Liver (tissue), 9 donors: ENCODE results near the gene DPAGT1. TPM values are rescaled to one million over a fixed set of nuclear protein-coding genes. Genes with fewer than 3 reads are reported as not detected.

ENCODE experiments used
- DNase-seq: peaks from one replicate; pipeline ENCODE4 v3.0.0-alpha.2; 2017; ENCODE audit warnings: low spot score
- H3K27ac ChIP-seq, 2 donors: one replicate each; pipeline ENCODE4 v1.7.0; 2013; ENCODE audit warnings: inconsistent platforms in 2 of 2, low read length in 2 of 2, control low read depth in 1 of 2, low read depth in 1 of 2, mild to moderate bottlenecking in 1 of 2
- H3K27me3 ChIP-seq, 4 donors: one replicate each; pipeline versions ENCODE4 v1.6.1 to v1.7.0; 2013; ENCODE audit warnings: low read length in 3 of 4, inconsistent platforms in 1 of 4, mild to moderate bottlenecking in 1 of 4, moderate library complexity in 1 of 4; ENCODE audit not compliant: control insufficient read depth in 4 of 4, insufficient read depth in 4 of 4
- H3K36me3 ChIP-seq, 4 donors: one replicate each; pipeline versions ENCODE4 v1.6.1 to v1.7.0; 2013; ENCODE audit warnings: low read length in 3 of 4, mild to moderate bottlenecking in 3 of 4, low read depth in 1 of 4, moderate library complexity in 1 of 4; ENCODE audit not compliant: control insufficient read depth in 4 of 4, insufficient read depth in 3 of 4
- H3K4me1 ChIP-seq, 4 donors: one replicate each; pipeline versions ENCODE4 v1.6.1 to v1.7.0; 2013; ENCODE audit warnings: low read length in 3 of 4, mild to moderate bottlenecking in 3 of 4, moderate library complexity in 1 of 4; ENCODE audit not compliant: control insufficient read depth in 4 of 4, insufficient read depth in 4 of 4
- H3K4me3 ChIP-seq, 3 donors: one replicate each; pipeline versions ENCODE4 v1.6.1 to v1.7.0; 2013; ENCODE audit warnings: low read length in 3 of 3, control low read depth in 1 of 3, low read depth in 1 of 3, mild to moderate bottlenecking in 1 of 3
- H3K9ac ChIP-seq, 2 donors: one replicate each; pipeline ENCODE4 v1.7.0; 2013; ENCODE audit warnings: low read length in 2 of 2, mild to moderate bottlenecking in 2 of 2, moderate library complexity in 2 of 2, control low read depth in 1 of 2, low read depth in 1 of 2
- H3K9me3 ChIP-seq, 4 donors: one replicate each; pipeline versions ENCODE4 v1.6.1 to v1.7.0; 2013; ENCODE audit warnings: low read length in 3 of 4; ENCODE audit not compliant: control insufficient read depth in 4 of 4
- ATF3 ChIP-seq: IDR thresholded peaks from 2 replicates; pipeline ENCODE4 v1.6.1; 2016; ENCODE audit warnings: antibody characterized with exemption
- CTCF ChIP-seq: fragments of 150-350 bp; IDR thresholded peaks from 2 replicates; pipeline ENCODE4 v1.5.1; 2017; ENCODE audit warnings: improper control_type of control experiment, low read depth, low read length; ENCODE audit not compliant: missing input control
- FOXA1 ChIP-seq: IDR thresholded peaks from 2 replicates; pipeline ENCODE4 v1.6.1; 2016; ENCODE audit warnings: antibody characterized with exemption
- FOXA2 ChIP-seq: IDR thresholded peaks from 2 replicates; pipeline ENCODE4 v1.6.1; 2016; ENCODE audit warnings: antibody characterized with exemption
- GABPA ChIP-seq, 2 donors: IDR thresholded peaks in 1 of 2; conservative IDR thresholded peaks in 1 of 2; 2 replicates each; pipeline ENCODE4 v1.6.1; 2016; ENCODE audit warnings: antibody characterized with exemption in 2 of 2, mild to moderate bottlenecking in 1 of 2, moderate library complexity in 1 of 2
- HNF4G ChIP-seq: IDR thresholded peaks from 2 replicates; pipeline ENCODE4 v1.6.1; 2016; ENCODE audit warnings: antibody characterized with exemption
- JUND ChIP-seq, 2 donors: IDR thresholded peaks; 2 replicates each; pipeline ENCODE4 v1.6.1; 2016; ENCODE audit warnings: antibody characterized with exemption in 2 of 2
- MAX ChIP-seq: IDR thresholded peaks from 2 replicates; pipeline ENCODE4 v1.6.1; 2016; ENCODE audit warnings: antibody characterized with exemption
- RAD21 ChIP-seq, 2 donors: IDR thresholded peaks; 2 replicates each; pipeline ENCODE4 v1.6.1; 2016; ENCODE audit warnings: antibody characterized with exemption in 2 of 2, mild to moderate bottlenecking in 2 of 2
- REST ChIP-seq: IDR thresholded peaks from 2 replicates; pipeline ENCODE4 v1.6.1; 2016; ENCODE audit warnings: antibody characterized with exemption, mild to moderate bottlenecking
- RXRA ChIP-seq, 2 donors: IDR thresholded peaks; 2 replicates each; pipeline ENCODE4 v1.6.1; 2017 to 2018; ENCODE audit warnings: antibody characterized with exemption in 2 of 2, mild to moderate bottlenecking in 1 of 2
- SP1 ChIP-seq: IDR thresholded peaks from 2 replicates; pipeline ENCODE4 v1.6.1; 2018; ENCODE audit warnings: antibody characterized with exemption, mild to moderate bottlenecking
- TAF1 ChIP-seq: conservative IDR thresholded peaks from 2 replicates; pipeline ENCODE4 v1.6.1; 2016; ENCODE audit warnings: antibody characterized with exemption, mild to moderate bottlenecking
- YY1 ChIP-seq: IDR thresholded peaks from 2 replicates; pipeline ENCODE4 v1.6.1; 2016; ENCODE audit warnings: antibody characterized with exemption, mild to moderate bottlenecking
- ZBTB33 ChIP-seq: IDR thresholded peaks from 2 replicates; pipeline ENCODE4 v1.6.1; 2016; ENCODE audit warnings: antibody characterized with exemption
- WGBS: extraction: QIAGEN DNeasy Blood & Tissue Kit; methylation state at CpG from one replicate; pipeline ENCODE4 v1.1.7; 2013; 5-methylcytosine and 5-hydroxymethylcytosine counted together
- polyA plus RNA-seq, 2 donors: library from polyadenylated mRNA; stranded (reverse) in 1 of 2; unstranded in 1 of 2; fragments of 200-250 nt in 1 of 2; fragments of >200 nt in 1 of 2; fragmentation: Nextera tagmentation in 1 of 2; extraction: Ambion mirVana in 1 of 2; gene quantifications; one replicate each; pipeline versions ENCODE4 v1.2.1 to v1.2.3, GENCODE V29; 2013 to 2015
- total RNA-seq, 2 donors: library from RNA; depleted of rRNA; stranded (reverse); fragments of >200 nt; gene quantifications; one replicate each; pipeline ENCODE4 v1.2.3, GENCODE V29; 2014
- donor health status: healthy.
- donor health status: healthy.
- donor health status: healthy.
- donor health status: healthy.
- donor health status: healthy.

DPAGT1 gene
- total and polyA plus RNA-seq, 4 donors = 12.8 to 48.0 (median 37.4) TPM

- TF ChIP-seq YY1 (no peak), SP1 (no peak), ZBTB33 (no peak), REST (no peak), HNF4G (no peak), RXRA (IDR thresholded peaks at IDR 0.05) (no peak), FOXA1 (no peak), MAX (no peak), TAF1 (no peak), FOXA2 (no peak), RAD21 (IDR thresholded peaks at IDR 0.05) (peak; percentile 54 to 73), CTCF (peak; percentile 37), ATF3 (no peak), GABPA (IDR thresholded peaks at IDR 0.05 in 1 of 2, conservative IDR thresholded peaks at IDR 0.05 in 1 of 2) (no peak), JUND (IDR thresholded peaks at IDR 0.05) (no peak)
- H3K9me3 ChIP-seq = no peaks in the 10 kb centered on the region
- H3K4me1 ChIP-seq = peaks cover 0 to 28% (median 15%) of the 10 kb centered on the region in 4 donors
- no peaks in the 10 kb centered on the region for H3K27me3 ChIP-seq
- under 1% methylated on average over 19 of the region's 19 CpGs for WGBS
- peak overlapping the region; percentile 80 to 89 for H3K27ac ChIP-seq
- H3K9ac ChIP-seq = peak overlapping the region; percentile 10 to 80
- peak; percentile 81 for DNase-seq
- H3K36me3 ChIP-seq = peaks cover 5 to 23% (median 12%) of the 10 kb centered on the region in 4 donors
- peak overlapping the region; percentile 71 to 79 (median 75) for H3K4me3 ChIP-seq
These were observed 6.9 kb downstream of the DPAGT1 start for GRCh38 chr11:119094816-119095065.
